KMS-11 (cell line): Measurements from ENCODE around the gene KLHL26.

Source experiments
- H2AFZ ChIP-seq: fragments of 200-600 bp; sonication (generic); 2 replicates; pipeline ENCODE4 v1.6.1; 2016; ENCODE audit warnings: antibody characterized with exemption, mixed run types, low read depth
- H3K27ac ChIP-seq: fragments of 200-600 bp; sonication (generic); 2 replicates; pipeline ENCODE4 v1.6.1; 2016; ENCODE audit warnings: mild to moderate bottlenecking, mixed run types
- H3K27me3 ChIP-seq: fragments of 200-600 bp; sonication (generic); 2 replicates; pipeline ENCODE4 v1.6.1; 2017; ENCODE audit warnings: mild to moderate bottlenecking, low read depth, mixed run types, moderate library complexity; ENCODE audit not compliant: insufficient read depth
- H3K36me3 ChIP-seq: fragments of 200-600 bp; sonication (generic); 2 replicates; pipeline ENCODE4 v1.6.1; 2017; ENCODE audit warnings: mild to moderate bottlenecking, mixed run types; ENCODE audit not compliant: insufficient read depth
- H3K4me1 ChIP-seq: fragments of 200-600 bp; sonication (generic); 2 replicates; pipeline ENCODE4 v1.6.1; 2016; ENCODE audit warnings: mild to moderate bottlenecking, low read depth, mixed run types; ENCODE audit not compliant: poor library complexity, severe bottlenecking
- H3K4me2 ChIP-seq: fragments of 200-600 bp; sonication (generic); 2 replicates; pipeline ENCODE4 v1.7.0; 2016; ENCODE audit warnings: mild to moderate bottlenecking, mixed run types
- H3K4me3 ChIP-seq: fragments of 200-600 bp; sonication (generic); IDR thresholded peaks from 2 replicates; pipeline ENCODE4 v1.6.1; 2017; ENCODE audit warnings: low read depth, low read length, mixed read lengths; ENCODE audit not compliant: insufficient read depth
- H3K79me2 ChIP-seq: fragments of 200-600 bp; sonication (generic); 2 replicates; pipeline ENCODE4 v1.6.1; 2016; ENCODE audit warnings: low read depth, mixed run types; ENCODE audit not compliant: insufficient read depth
- H3K9ac ChIP-seq: fragments of 200-600 bp; sonication (generic); 2 replicates; pipeline ENCODE4 v1.6.1; 2016; ENCODE audit warnings: mild to moderate bottlenecking, mixed run types
- H4K20me1 ChIP-seq: fragments of 200-600 bp; sonication (generic); 2 replicates; pipeline ENCODE4 v1.6.1; 2016; ENCODE audit warnings: mild to moderate bottlenecking, mixed run types; ENCODE audit not compliant: insufficient read depth
- TF ChIP-seq, protein P1 (sequence below): fragments of 200-600 bp; sonication (generic); conservative IDR thresholded peaks from 2 replicates; pipeline ENCODE4 v1.6.1; 2017; ENCODE audit warnings: low read depth, mild to moderate bottlenecking, antibody characterized with exemption, low read length, moderate library complexity, mixed read lengths

The KLHL26 gene

DNA sequence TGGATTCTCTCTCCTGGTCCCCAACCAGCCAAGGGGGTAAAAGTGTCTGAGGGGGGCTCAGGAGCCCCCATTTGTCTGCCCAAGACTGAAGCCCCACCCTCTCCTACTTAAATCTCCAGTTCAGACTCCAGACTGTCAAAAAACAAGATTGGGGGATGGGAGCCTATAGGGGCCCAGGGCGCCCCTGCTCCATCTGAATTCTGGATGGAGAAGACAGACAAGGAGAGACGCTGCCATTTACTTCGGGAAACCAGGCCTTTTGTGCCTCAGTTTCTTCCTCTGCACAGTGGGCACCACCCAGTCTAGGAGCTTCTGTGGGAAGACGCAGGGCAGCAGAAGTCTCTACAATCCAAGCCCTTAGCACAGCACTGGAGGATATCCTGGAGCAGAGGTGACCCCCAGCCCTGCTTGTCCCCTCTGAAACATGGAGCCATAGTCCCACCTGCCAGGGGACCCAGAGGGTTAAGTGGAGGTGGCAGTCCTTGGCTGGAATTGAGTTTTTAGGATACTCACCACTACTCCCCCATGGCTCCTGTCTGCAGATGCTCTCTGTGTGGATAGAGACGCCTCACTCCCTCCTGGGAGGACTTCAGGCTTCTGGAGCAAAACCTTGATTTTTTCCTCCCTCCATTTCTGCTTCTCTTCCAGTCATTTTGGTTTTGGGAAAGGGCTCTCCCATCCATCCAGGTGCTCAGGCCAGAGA, 28.6 kb upstream of the KLHL26 start:
- Histone ChIP-seq H3K27ac (no peak overlapping the region), H4K20me1 (no peaks in the 10 kb centered on the region), H3K36me3 (no peaks in the 10 kb centered on the region), H3K9ac (no peak overlapping the region), H3K4me1 (no peaks in the 10 kb centered on the region), H3K27me3 (peaks cover 88% of the 10 kb centered on the region), H3K4me3 (no peak overlapping the region), H3K79me2 (no peaks in the 10 kb centered on the region), H2AFZ (no peak overlapping the region), H3K4me2 (no peak overlapping the region)
- TF ChIP-seq, protein P1, sequence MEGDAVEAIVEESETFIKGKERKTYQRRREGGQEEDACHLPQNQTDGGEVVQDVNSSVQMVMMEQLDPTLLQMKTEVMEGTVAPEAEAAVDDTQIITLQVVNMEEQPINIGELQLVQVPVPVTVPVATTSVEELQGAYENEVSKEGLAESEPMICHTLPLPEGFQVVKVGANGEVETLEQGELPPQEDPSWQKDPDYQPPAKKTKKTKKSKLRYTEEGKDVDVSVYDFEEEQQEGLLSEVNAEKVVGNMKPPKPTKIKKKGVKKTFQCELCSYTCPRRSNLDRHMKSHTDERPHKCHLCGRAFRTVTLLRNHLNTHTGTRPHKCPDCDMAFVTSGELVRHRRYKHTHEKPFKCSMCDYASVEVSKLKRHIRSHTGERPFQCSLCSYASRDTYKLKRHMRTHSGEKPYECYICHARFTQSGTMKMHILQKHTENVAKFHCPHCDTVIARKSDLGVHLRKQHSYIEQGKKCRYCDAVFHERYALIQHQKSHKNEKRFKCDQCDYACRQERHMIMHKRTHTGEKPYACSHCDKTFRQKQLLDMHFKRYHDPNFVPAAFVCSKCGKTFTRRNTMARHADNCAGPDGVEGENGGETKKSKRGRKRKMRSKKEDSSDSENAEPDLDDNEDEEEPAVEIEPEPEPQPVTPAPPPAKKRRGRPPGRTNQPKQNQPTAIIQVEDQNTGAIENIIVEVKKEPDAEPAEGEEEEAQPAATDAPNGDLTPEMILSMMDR, result no peak

DNA sequence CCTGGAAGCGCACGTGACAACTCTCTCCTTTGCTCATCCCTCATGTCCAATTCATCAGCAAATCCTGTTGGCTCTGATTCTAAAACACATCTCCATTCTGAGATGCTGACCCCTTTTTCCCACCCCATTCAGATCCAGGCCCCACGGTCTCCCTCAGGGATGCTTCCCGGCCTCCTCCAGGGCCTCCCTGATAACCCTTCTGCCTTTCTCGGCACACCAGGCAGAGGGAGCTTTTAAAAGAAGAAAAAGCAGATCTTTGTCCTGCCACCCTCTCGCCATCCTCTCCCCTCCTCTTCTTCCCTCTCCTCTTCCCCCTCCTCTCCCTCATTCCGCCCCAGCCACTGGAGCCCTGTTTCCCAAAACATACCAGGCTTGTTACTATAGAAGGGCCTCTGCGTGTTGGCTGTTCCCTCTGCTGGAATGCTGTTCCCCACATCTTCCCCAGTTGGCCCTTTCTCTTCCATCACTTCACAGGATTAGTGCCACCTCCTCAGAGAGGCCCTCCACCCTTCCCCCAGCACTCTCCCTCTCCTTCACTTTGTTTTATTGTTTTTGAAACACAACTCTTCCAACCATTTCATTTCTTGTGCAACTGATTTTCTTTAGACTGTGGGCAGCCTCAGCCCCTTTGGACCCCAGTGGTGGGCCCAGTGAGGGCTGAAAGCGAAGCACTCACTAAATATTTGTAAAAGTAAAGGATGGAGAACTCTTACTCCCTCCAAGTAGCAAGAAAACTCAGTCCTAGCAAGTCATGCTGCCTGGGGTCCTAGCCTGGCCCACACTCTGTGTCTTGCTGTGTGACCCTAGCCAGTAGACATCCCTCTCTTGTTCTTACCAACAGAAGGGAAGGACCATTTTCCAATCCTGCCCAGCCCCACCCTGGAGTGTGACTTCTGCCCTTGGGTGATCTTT, 27.8 kb upstream of the KLHL26 start:
- no peak overlapping the region for H3K9ac ChIP-seq
- H3K4me3 ChIP-seq, result no peak overlapping the region
- no peaks in the 10 kb centered on the region for H4K20me1 ChIP-seq
- H3K27ac ChIP-seq, result no peak overlapping the region
- H3K4me2 ChIP-seq, result no peak overlapping the region
- H3K4me1 ChIP-seq, result no peaks in the 10 kb centered on the region
- TF ChIP-seq, protein P1, result no peak
- no peaks in the 10 kb centered on the region for H3K79me2 ChIP-seq
- H3K27me3 ChIP-seq, result peaks cover 90% of the 10 kb centered on the region
- no peak overlapping the region for H2AFZ ChIP-seq
- H3K36me3 ChIP-seq, result no peaks in the 10 kb centered on the region

DNA sequence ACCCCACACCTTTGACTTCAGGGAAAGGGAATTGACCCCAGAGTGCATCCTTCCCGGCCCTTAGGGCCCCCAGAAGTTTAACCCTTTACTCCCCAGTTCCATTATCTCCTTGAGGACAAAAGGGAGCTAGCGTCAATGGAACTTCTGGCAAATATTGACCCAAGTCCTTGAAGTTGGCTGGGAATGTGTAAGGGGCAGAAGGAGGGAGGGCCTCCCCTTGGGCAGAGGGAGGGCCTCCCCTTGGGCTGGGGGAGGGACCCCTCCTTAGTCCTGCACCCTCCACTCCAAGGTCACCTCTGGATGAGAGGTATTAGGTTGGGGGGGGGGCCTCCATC, 27.1 kb upstream of the KLHL26 start:
- Histone ChIP-seq H2AFZ (no peak overlapping the region), H3K27ac (no peak overlapping the region), H3K9ac (no peak overlapping the region), H3K4me1 (no peaks in the 10 kb centered on the region), H3K27me3 (peaks cover 90% of the 10 kb centered on the region), H3K36me3 (no peaks in the 10 kb centered on the region), H3K4me2 (no peak overlapping the region), H4K20me1 (no peaks in the 10 kb centered on the region), H3K79me2 (no peaks in the 10 kb centered on the region), H3K4me3 (no peak overlapping the region)
- TF ChIP-seq, protein P1, result no peak

DNA sequence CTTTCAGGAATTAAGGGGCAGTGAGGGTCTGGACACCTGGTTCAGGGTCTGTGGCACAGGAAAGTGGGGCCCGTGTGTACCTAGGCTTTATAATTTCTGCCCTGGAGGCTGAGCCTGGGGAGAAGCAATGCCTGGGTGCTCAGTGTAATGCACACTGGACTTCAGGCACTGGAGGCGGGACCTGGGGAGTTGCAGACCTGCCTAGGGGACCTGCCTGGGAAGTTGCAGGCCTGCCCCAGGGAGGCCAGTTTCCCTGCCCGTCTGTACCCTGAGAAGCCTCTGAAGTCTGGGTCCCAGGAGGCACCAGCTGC, 26.6 kb upstream of the KLHL26 start:
- Histone ChIP-seq H4K20me1 (no peaks in the 10 kb centered on the region), H3K4me1 (no peaks in the 10 kb centered on the region), H3K36me3 (no peaks in the 10 kb centered on the region), H3K9ac (no peak overlapping the region), H3K27ac (no peak overlapping the region), H3K4me2 (no peak overlapping the region), H3K27me3 (peaks cover 90% of the 10 kb centered on the region), H3K79me2 (no peaks in the 10 kb centered on the region), H3K4me3 (no peak overlapping the region), H2AFZ (no peak overlapping the region)
- TF ChIP-seq, protein P1, result no peak
